Non-pigmented ciliary epithelial cell (primary cell): ENCODE results near the gene PRKCH.
A peak's percentile ranks its signal among the peaks of the same experiment; 100 is the strongest.
"Not testable (repeated sequence)": the region's sequence is repeated elsewhere in the genome, so short reads cannot be mapped to it uniquely, and the experiment has no call there.

Experiments
- DNase-seq: peaks from one replicate; pipeline ENCODE4 v3.0.0-alpha.2; 2010; ENCODE audit warnings: low read depth

PRKCH gene

DNA sequence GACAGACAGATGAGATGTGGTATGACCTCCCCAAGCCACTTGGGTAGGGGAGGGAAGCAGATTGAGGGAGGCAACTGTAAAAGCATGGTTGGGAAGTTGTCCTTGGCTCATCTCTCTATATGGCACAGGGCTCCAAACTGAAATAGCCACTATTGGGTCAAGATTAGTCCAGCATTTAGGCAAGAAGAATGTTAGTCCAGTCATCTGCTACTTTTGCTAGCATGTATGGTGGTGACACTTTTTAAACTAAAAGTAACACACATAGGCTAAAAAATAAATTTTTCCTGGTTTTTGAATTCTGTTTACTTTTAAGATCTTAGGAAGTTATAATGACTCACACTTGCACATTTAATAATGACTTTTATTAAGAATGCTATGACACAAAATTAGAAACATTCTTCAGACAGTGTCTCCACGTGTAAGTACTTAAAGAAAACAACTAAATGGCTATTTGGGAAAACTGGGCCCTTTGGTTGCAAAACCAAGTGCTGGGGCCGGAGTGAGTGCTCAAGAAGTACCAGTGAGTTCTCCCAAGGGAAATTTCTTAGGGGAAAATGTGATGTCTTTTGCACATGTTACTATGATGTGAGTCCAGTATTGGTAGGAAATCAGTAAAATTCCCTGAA lies 194.9 kb downstream of the PRKCH start:
- DNase-seq = no peak

DNA sequence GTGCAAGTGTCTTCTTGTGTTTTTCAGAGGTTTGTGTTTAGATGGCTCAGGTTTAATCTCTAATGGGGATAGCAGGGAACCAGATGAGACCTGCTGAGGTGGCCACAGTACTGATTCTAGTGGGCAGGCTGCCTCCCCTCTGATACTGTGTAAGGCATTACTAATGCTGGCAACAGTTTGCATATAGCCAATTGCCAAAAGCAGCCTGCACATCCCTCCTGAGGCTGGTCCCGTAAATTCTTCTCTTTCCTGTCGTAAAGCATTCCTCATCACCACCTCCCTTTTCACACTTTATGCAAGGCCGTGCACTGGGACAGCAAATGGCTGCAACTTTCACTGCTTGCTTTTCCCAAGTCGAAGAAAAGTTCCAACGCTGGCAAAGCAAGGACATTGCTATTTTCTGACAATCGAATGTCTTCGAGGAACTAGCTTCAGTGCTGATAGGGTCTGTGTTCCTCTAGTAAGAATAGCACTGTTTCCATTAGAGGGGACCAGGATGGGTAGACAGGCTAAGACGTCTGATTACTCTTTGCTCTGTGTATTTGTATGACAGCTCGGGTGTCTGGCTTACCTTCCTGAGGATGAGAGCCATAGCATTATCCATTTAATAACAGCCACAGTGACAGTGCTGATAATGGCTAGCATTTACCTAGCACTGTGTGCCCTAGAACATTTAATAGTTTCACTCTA lies 195.7 kb downstream of the PRKCH start:
- DNase-seq = no peak

DNA sequence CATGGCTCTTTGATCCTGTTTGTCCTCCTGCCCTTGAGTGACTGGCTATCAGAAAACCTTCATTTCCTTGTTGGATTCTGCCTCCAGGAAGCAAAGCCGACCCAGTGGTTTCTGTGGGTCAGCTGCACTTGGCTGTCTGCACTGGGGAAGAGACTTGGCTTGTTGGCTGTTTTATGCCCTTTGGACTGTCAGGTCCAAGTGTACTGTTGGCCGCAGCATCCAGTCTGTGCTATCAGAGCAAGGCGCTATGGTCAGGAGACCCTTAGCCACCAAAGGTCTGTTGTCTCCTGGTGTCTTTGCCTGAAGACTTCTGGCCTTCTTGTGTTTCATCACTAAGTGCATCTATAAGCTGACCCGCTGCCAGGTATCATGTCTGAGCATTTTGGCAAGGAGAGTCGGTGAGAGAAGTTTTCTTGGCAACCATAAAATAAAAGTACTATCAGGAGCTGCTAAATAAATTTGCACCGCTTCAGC lies 196.6 kb downstream of the PRKCH start:
- DNase-seq = no peak

DNA sequence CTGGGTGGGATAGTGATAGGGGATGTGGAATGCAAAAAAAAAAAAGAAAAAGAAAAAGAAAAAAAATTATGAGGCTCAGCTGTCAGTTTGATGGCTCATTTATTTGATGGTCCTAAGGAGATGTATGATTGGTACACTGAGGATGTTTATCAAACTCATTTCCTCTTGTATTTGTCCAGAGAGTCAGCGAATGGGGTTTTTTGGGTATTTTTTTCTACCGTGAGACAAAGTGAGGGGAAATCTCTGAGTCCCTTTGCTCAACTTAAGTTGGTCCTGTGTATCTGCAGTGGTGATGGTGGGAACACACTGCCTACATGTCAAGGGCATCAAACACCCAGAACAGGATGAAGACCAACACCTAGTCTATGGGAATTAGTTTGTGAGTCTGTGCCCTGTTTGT lies 197.0 kb downstream of the PRKCH start:
- no peak for DNase-seq

DNA sequence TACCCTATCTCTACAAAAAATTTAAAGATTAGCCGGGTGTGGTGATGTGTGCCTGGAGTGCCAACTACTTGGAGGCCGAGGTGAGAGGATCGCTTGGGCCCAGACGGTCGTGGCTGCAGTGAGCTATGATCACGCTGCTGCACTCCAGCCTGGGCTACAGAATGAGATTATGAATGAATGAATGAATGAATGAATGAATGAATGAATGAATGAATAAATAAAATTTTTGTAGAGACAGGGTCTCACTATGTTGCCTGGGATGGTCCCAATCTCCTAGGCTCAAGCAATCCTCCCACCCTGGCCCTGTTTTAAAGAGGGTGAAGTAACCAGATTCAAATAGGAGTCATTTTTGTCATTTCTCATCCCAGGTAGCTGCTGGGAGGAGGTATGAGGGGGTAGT lies 197.7 kb downstream of the PRKCH start:
- DNase-seq = no peak

DNA sequence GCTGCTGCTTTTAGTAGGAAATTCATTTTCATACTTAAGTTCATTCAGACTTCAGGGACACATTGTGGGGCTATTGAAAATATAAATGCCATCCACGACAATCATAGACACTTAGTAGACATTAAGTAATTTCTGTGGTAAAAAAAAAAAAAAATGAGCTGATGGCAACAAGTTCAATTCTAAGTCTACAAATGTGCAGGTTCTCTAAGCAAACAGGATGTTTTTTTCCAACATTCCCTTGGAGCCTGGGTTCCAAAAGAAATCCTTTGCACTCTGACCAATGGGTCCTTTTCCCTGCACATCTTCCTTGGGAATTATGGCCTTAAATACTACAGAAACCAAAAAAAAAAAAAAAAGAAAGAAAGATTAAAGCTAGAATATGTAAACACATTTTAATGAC lies 198.4 kb downstream of the PRKCH start:
- DNase-seq = no peak

DNA sequence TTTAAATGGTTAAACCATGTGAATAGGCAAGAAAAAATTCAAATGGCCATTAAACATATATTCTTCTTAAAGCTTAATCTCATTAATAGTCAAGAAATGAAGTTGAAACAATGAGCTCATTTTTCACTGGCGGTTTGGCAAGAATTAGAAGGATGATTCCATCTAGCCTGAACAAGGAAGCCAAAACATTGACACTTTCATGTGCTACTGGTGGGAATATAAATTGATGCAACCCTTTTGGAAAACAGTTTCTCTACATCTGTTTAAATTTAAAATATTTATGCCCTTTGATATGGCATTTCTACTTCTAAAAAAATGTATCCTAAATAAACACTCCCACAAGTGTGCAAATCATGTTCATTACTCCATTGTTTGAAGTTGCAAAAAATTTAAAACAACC lies 199.2 kb downstream of the PRKCH start:
- DNase-seq = no peak

DNA sequence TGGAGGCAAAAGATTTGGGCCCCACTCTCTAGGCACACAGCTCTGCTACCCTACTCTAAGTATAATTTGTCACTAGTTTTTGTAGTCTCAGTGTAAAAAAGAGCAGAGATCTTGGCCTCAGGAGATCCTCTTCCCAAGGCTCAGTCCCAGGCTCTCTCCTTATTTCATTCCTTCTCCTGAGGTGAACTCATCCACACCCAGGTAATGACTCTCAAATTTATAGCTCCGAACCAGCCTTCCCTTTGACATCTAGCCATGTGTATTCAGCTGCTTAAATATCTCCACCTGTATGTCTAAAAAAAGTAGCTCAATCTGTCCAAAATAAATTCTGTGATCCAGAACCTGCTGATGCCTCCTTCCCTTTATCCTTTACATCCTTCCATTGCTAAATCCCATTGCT lies 200.4 kb downstream of the PRKCH start:
- no peak for DNase-seq

DNA sequence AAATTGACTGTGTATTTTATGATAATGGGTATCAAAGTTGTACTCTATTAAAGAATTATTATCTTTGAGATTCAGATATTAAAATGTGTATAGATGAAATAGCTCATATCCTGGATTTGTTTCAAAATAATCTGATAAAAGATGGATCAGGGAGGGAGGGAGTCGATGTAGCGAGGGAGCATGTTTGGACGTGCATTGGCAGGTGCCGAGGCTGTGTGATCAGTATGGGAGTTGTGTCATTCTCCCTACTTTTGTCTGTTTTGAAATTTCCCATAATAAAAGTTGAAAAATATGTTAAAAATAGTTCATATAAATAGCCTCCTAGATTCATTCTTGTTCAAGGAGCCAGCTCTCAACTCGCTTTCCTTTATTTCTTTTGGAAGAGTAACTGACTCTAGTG lies 202.4 kb downstream of the PRKCH start:
- DNase-seq = no peak

DNA sequence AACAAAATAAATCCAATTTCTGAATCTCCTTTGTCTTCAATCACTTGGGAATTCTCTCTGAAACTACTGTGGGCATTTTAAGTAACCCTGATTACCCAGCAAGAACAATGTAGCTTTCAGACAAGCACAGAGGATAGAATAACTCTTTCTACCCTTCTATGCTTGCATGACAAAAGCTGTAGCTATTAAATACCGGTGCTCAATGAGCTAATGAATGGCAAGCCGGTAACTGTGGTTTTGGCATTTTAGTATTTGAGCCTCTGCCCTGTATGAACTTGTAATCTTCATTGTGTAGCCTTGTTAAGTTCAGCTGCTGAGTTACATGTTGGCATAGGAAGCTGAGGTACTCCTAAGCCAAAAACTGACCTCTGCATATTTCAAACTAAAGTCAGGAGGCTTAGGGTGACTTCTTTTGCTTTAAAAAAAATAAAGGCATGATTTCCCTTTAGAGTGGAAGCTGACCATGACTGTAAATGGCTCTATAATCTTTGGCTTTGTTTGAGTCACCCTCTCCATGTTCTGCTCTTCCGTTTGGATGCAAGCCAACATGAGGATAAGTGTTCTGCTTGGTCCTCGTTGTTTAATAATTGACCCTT lies 202.9 kb downstream of the PRKCH start:
- no peak for DNase-seq

DNA sequence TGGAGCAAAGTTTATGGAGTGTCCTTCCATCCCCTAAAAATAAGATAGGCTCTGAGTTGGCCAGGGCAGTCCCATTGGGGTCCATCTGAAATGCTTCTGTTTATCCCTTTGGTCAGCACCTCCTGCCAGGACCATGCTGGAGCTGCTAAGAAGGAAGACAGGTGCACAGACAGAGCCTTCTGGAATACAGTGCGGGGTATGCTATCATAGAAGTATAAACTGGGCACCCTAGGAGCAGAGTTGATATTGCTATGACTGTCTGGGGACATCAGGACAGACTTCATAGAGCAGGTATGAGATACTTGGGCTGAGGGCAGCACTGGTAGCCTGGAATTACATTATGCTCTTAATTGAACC lies 203.5 kb downstream of the PRKCH start:
- no peak for DNase-seq

DNA sequence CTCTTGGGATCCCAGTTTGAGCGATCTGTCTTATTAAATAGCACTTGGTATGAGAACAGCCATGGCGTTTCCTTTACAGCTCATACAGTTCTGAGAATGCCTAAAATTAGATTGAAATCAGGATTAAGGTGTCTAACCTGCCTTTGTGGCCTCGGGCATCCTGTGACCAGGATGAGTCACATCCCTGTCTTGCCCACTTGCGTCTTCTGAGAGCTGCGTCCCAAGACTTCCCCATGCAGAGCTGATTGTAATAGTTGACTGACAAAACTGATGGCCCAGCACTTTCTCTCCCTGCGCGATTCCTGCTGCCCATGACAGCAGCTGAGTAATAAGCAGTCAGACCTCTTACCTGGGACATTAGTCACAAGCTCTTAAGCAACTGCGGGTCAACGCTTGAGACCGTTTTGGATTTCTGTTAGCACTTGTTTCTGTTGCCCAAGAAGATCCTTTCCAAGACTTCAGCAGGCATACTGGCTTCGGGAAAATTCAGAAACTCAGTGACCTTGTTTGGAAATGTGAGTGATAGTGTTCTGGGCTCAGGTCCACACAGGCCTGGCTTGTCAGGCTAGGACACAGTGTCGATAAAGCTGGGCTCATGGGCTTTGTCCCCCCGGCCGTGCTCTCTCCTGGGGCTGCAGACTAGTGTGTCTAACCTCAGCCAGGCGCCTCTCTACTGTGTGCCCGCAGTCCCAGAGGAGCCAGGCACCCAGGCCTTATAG lies 204.1 kb downstream of the PRKCH start:
- no peak for DNase-seq

DNA sequence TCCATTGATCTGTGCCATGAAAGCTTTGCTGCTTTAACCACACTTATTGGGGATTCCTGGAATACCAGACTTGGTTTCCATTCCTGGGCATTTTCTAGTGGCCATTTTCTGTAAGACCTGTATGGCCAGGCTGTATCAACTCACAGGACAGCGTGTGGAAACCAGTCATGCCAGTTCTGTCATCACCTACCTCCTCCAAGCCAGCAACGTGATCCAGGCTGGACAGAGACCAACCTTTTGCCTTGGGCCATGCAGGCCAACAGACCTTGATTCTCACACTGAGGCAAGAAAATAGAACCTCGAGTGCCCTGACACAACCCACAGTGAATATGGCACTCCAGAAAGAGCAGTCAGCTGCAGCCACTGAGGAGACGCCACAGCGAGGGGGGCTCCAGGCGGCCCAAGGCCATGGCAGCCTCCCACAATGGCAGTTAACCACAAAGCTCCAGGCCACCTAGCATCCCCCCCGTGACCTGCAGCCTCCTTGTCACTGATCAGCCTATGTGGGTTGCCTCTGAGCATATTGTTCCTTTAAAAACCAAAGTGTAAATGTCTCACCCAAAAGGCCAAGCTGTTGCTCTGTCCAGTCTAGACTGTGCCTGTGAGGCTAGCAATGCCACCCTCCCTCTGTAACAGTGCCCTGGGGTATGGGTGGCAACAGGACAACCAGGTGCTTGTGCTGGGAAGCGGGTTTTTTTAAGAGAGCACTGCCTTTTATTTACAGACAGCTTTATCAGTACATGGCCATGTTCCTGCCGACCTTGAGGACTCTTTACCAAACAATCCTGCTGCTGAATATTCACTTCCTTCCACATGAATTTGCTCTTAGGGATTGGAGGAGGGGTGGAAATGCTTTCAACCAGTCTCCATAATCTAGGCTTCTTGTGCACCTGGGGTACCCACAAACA lies 205.3 kb downstream of the PRKCH start:
- no peak for DNase-seq

DNA sequence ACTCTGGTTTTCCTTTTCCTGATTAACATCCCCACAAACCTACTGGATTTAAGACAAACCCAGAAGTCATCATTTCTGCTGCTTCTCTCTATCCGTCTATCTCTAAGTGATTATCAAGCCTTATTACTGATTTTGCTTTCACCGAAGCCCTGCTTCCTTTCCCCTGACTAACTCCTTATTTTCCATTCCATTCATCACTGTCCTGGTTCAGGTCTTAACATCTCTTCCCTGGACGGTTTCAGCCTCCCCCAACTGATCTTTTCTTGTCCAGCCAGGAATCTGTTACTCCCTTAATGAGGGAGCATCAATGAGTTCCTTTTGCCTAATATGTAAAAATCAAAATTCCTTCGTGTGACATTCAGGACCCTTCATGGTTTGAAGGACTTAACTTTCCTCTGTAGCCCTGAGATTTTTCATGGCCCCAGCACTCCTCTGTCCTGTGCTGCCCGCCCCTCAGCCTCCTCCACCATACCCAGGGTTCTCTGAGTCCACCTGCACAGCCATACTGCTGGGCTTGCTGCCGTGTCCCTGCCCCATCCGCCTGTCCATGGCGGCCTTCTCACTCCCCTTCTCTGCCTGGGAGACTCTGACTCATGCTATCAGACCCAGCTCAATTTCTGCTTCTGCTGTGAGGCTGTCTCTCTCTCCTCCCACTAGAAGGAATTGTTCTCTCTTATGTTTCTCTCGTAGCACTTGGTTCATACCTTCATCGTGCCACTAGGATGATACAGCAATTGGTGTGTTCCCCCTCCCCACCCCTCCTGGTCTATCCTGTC lies 206.1 kb downstream of the PRKCH start:
- peak; percentile 79 for DNase-seq

DNA sequence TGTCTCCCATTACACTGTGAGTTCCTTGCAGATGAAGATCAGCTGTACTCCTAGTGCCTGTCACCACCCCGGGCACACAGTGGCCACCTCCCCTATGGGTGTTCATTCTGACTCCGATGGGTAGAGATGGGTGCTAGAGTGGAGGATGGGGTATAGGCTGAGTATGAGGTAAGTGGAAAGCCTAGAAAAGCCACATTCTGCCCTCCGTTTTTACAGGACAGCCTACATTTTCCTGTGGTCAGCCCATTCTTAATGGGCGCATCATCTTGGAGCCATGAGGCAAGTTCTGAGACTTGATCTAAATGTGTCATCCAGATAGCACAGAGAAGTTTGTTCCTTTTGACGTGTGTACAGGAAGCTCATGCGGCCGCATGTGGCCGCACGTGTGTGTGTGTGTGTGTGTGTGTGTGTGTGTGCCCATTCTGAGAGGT lies 207.2 kb downstream of the PRKCH start:
- DNase-seq = peak; percentile 86

DNA sequence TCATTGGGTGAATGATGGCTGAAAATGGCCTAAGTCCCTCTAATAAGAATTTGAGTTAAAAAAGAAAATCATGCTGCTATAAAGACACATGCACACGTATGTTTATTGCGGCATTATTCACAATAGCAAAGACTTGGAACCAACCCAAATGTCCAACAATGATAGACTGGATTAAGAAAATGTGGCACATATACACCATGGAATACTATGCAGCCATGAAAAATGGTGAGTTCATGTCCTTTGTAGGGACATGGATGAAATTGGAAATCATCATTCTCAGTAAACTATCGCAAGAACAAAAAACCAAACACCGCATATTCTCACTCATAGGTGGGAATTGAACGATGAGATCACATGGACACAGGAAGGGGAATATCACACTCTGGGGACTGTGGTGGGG lies 208.0 kb downstream of the PRKCH start:
- DNase-seq = not testable (repeated sequence)

DNA sequence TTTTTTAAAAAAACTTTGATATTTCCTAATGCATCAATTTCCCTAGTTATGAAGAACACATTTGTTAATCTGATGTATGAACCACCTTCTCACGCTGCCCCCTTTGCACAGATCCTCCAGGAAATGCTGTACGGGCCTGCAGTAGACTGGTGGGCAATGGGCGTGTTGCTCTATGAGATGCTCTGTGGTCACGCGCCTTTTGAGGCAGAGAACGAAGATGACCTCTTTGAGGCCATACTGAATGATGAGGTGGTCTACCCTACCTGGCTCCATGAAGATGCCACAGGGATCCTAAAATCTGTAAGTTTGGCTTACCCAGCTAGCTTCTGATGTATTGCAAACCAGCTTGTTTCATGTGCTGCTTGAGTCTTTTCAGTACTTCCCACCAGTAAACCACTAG lies 208.9 kb downstream of the PRKCH start:
- no peak for DNase-seq

DNA sequence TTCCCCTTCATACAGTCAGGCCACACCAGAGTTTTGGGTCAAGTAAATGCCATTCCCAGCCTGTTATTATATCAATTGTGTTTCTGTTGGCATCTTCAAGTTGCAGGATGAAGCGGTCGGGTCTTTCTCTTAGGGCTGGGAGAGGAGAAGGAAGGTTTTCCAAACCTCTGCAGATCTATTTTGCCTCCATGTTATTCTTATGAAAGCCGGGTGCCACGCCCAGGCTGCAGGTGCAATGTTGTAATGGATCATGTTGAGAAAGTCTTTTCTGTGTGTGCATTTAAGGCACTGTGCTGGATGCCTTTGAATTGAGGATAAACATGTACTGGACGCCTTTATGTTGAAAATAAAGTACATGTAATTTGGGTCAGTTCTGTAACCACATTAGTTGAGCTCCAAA lies 209.5 kb downstream of the PRKCH start:
- no peak for DNase-seq

DNA sequence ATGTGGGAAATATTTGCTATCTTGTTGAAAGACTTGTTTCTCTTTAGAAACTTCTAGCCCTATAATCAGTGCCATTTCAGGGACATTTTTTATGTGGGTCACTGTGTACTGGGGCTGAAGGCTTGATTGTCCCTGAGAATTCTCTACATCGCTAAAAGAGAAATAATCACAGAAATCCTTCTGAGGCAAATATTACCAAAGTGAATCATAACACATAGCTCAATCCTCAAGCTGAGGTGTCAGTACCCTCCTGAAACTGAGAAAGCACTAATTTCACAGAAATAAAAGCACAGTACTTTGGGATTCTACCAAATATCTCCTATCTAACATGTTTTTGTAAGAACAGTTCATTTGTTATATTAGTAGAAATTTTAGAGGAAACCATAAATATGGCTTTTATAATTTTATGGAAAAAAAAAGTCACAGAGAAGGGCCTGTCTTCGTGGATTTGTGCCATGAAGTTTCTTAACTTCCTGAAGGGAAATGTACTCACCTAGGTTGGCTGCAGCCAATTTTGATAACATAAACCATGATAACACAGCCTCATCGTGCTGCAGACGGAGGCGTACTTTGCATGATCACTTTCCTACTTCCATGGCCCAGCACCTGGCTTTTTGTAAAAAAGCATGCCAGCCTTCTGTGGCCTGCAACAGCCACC lies 210.2 kb downstream of the PRKCH start:
- DNase-seq = no peak

DNA sequence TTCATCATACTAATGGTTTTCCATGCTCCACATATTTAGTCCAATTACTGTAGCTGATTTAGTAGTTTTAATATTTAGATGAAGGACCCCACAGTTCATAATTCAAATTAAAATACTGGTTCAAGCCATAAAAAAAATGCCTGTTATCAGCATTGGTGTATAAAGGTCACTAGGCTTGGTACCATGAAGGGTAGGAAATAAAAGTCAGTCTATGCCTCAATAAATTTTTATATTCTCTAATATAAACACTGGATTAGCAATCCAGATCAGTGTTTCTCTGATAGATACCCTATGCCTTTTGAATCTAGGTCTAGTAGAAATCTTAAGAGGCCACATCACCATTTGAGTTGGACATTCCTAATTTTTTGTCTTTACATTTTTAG lies 210.7 kb downstream of the PRKCH start:
- no peak for DNase-seq

DNA sequence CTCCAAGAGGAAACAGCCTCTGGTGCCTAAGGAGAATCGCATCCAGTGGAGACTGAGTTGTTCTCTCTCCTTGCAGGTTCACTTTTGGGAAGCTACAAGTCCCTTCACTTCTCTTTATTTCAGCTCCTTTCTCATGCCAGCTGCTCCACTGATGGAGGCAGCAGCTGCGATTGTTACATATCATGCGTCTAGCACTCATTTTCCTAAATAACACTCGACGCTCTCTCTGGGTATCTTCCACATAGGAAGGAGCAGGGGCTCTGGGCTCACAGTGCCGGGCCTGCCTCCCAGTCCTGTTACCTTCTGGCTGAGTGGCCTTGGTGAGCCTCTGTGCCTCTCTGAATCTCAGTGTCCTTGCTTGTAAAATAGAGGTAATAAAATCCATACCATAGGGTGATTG lies 211.4 kb downstream of the PRKCH start:
- no peak for DNase-seq
